ENCODE results near the gene SLC13A2.

SLC13A2 gene

DNA sequence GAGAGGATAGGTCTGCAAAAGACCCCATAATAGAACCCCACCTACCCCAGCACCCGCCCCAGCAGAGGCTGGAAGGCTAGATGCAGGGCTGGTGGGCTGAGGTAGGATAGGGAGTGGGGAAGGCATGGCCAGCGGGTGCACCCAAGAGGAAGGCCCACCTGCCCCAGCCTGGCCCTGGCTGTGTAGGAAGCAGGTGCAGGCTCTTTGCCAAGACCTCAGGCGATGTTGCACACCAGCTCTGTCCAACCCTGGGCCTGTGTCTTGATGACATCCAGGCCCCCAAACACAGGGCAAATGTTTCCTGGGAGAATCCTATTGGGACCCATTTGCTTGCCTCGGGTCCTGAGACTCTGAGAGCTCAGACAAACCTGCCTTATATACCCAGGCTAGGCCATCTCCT is 66.8 kb downstream of the SLC13A2 start:
- no peak for DNase-seq

DNA sequence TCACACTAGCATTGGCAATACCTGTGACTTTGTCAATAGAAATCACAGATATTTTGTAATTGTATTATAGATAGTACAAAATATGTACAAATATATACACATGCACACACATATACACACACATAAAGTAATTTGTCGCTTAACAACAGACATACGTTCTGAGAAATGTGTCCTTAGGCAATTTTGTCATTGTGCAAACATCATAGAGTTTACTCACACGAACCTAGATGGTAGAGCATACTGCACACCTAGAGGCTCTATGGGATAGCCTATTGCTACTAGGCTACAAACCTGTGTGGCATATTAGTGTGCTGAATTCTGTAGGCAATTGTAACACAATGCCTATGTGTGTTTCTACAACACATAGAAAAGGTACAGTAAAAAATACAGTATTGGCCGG is 68.0 kb downstream of the SLC13A2 start:
- DNase-seq: no peak

DNA sequence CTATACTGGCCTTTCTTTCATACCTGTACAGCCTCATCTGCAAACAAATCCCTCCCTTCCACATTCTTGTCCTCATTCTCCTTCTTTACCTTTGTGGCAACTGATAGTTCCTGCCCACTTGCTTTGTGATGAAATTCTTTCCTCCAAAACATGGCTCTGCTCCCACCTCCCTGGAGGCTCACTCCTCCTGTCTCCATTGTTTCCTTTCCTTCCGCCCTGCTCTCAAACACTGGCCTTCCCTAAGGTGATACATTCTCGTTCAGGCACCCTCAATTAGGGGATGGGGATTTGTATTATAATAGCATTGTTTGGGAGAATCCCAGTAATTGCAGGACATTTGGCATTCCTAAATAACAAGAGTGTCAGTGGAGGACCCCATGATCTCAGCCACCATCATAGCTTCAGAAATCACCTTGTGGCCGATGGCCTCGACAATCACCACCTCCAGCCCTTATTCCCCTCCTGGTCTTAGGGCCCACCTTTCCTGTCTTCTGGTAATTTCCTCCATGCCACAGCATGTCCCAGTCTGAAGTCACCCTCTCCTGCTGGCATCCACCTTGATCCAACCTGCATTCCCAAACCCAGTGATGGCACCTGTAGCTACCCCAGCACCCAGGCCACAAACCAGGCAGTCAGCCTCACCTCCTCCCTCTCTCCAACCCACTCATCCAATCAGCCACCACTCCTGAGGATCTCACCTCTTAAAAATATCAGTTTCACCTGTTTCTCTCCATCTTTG is 71.1 kb downstream of the SLC13A2 start:
- no peak for DNase-seq

DNA sequence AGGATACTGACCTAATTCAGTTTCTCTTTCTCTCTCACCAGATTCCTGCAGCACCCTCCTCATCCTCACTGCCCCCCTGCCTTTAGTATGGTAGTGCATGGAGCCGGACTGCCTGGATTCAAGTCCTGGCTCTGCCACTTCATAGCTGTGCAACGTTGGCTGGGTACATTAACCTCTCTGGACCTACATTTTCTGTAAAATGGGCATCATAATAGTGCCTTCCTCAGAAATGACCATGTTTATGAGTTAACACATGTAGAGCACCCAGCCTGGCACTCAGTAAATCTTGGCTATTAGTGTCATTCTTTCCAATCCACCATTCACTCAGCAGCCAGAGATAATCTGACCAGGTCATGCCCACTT is 71.7 kb downstream of the SLC13A2 start:
- DNase-seq: no peak

DNA sequence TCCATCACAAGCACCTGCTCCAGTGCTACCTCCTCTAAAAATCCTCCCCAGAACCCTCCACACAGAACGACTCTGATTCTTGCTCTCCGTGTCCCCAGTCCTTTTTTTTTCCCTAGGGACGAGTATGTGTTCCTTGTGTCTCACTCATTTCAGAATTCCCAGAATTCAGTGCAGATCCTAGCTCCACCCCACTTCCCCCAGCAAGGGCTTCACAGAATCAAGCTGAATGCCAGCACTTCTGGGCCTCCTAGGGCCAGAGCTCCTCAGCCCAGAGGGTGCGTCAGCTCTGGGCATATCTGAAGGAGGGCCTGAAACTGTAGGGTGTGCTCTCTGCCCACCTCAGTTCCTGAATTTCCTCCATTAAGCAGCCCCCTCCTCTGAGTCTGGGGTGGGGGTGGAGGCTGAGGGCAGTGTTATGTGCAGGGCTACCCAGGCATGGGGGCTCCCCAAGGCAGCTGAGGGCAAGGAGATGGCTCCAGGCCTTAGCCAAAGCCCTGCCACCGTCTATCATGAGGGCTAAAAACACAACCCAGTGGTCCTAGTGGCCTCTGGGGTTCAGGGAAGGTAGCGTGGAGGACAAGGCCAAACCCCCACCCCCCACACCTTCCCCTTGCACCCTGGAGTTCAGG is 72.5 kb downstream of the SLC13A2 start:
- no peak for DNase-seq

DNA sequence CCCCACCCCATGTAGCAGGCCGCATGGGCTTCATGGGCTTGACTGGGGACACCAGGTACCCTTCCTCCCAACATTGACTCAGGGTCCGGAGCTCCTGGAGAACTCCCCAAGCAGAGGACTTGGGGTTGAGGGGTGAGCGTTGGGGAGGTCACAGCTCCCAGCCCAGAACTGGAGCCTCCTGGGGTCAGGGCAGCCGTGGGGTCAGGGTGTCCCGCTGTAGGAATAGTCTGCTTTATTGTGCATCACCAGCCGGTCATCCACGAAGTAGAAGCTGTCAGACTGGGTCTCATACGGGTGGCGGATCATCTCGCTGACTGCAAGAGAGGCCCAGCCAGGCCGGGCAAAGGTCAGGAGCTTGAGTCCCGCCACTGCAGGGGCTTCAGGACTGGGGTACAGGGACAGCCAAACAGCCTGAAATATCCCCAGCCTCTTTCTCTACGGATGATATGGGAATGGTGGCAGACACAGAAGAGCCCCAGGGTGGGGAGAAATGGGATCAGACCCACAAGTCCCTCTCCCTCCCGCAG is 73.7 kb downstream of the SLC13A2 start:
- no peak for DNase-seq

All from NCI-H2029 (cell line).